Liver (tissue), 3 donors: ENCODE results near the gene TLCD1.

Source experiments
- CTCF ChIP-seq: fragments of 150-350 bp; IDR thresholded peaks from 2 replicates; pipeline ENCODE4 v1.5.1; 2017; ENCODE audit warnings: improper control_type of control experiment, low read depth, low read length; ENCODE audit not compliant: missing input control
- EGR1 ChIP-seq, 2 donors: IDR thresholded peaks; 2 replicates each; pipeline ENCODE4 v1.6.1; 2016 to 2018; ENCODE audit warnings: antibody characterized with exemption in 2 of 2, low read depth in 2 of 2
- GABPA ChIP-seq, 2 donors: IDR thresholded peaks in 1 of 2; conservative IDR thresholded peaks in 1 of 2; 2 replicates each; pipeline ENCODE4 v1.6.1; 2016; ENCODE audit warnings: antibody characterized with exemption in 2 of 2, mild to moderate bottlenecking in 1 of 2, moderate library complexity in 1 of 2
- RAD21 ChIP-seq, 2 donors: IDR thresholded peaks; 2 replicates each; pipeline ENCODE4 v1.6.1; 2016; ENCODE audit warnings: antibody characterized with exemption in 2 of 2, mild to moderate bottlenecking in 2 of 2
- RXRA ChIP-seq, 2 donors: IDR thresholded peaks; 2 replicates each; pipeline ENCODE4 v1.6.1; 2017 to 2018; ENCODE audit warnings: antibody characterized with exemption in 2 of 2, mild to moderate bottlenecking in 1 of 2
- donor health status: healthy.
- donor health status: healthy.

GRCh38 chr17:28737770-28738679 lies 12.0 kb upstream of the TLCD1 start:
- TF ChIP-seq RAD21 (IDR thresholded peaks at IDR 0.05) (no peak), CTCF (no peak), EGR1 (IDR thresholded peaks at IDR 0.05; ENCODE audit: low read depth in 2 of 2) (no peak), GABPA (IDR thresholded peaks at IDR 0.05 in 1 of 2, conservative IDR thresholded peaks at IDR 0.05 in 1 of 2) (no peak), RXRA (IDR thresholded peaks at IDR 0.05) (no peak)
